ENCODE results near the gene CLCN4.
A peak's percentile ranks its signal among the peaks of the same experiment; 100 is the strongest.

The CLCN4 gene

GRCh38 chrX:10152086-10152485 lies 4.7 kb upstream of the CLCN4 start:
- no peak overlapping the region for H3K4me3 ChIP-seq (ENCODE audit: low read depth, low read length)
- no peak for DNase-seq (ENCODE audit: low read depth)
- TF ChIP-seq, protein P1, sequence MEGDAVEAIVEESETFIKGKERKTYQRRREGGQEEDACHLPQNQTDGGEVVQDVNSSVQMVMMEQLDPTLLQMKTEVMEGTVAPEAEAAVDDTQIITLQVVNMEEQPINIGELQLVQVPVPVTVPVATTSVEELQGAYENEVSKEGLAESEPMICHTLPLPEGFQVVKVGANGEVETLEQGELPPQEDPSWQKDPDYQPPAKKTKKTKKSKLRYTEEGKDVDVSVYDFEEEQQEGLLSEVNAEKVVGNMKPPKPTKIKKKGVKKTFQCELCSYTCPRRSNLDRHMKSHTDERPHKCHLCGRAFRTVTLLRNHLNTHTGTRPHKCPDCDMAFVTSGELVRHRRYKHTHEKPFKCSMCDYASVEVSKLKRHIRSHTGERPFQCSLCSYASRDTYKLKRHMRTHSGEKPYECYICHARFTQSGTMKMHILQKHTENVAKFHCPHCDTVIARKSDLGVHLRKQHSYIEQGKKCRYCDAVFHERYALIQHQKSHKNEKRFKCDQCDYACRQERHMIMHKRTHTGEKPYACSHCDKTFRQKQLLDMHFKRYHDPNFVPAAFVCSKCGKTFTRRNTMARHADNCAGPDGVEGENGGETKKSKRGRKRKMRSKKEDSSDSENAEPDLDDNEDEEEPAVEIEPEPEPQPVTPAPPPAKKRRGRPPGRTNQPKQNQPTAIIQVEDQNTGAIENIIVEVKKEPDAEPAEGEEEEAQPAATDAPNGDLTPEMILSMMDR (conservative IDR thresholded peaks at IDR 0.05; ENCODE audit: low read depth, low read length): no peak

- TF ChIP-seq, protein P1 (conservative IDR thresholded peaks at IDR 0.05; ENCODE audit: low read depth, low read length): no peak
- no peak for DNase-seq (ENCODE audit: low read depth)
- no peak overlapping the region for H3K4me3 ChIP-seq (ENCODE audit: low read depth, low read length)
Observed at GRCh38 chrX:10155137-10155536, 1.6 kb upstream of the CLCN4 start.

DNA sequence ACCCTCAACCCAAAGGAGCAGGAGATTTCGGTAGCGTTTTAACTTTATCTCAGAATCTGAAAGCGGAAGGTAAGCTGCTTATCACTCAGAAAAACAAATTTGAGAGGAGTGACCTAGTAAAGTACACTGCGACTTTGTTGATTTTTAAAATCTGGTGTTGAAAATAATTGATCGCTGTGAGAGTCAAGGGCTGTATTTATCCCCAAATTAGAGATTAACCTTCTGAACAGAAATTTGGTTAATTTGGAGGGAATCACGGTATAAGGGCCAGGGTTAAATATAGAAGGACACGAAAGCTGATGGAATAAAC lies 212 bp downstream of the CLCN4 start:
- DNase-seq (ENCODE audit: low read depth): no peak
- TF ChIP-seq, protein P1 (conservative IDR thresholded peaks at IDR 0.05; ENCODE audit: low read depth, low read length): no peak
- H3K4me3 ChIP-seq (ENCODE audit: low read depth, low read length): peak overlapping the region; percentile 54

DNA sequence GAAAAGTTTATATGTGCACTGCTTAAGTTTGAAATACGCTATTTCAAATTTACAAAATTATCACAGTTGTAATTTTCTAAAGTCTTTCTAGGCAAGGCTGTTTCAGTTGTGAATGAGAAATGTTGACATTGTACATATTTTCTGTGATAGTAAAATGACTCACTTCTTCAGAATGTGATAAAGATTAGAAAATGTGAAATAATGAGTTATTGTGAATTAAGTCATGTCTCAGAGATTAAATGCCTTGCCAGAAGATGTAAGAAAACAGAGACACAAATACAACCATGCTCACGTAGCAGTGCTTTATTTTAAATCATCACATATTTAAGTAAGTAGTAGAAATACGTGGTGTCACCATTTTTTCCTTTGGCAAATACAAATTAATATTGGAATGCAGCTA lies 768 bp downstream of the CLCN4 start:
- H3K4me3 ChIP-seq (ENCODE audit: low read depth, low read length): peak overlapping the region; percentile 58
- TF ChIP-seq, protein P1 (conservative IDR thresholded peaks at IDR 0.05; ENCODE audit: low read depth, low read length): no peak
- peak; percentile 60 for DNase-seq (ENCODE audit: low read depth)

- TF ChIP-seq, protein P1 (conservative IDR thresholded peaks at IDR 0.05; ENCODE audit: low read depth, low read length): no peak
Observed at GRCh38 chrX:10158279-10159144, 1.7 kb downstream of the CLCN4 start.

GRCh38 chrX:10159145-10159468 lies 2.3 kb downstream of the CLCN4 start:
- no peak overlapping the region for H3K4me3 ChIP-seq (ENCODE audit: low read depth, low read length)
- TF ChIP-seq, protein P1 (conservative IDR thresholded peaks at IDR 0.05; ENCODE audit: low read depth, low read length): no peak

More at GRCh38 chrX:10158279-10159144, 1.7 kb downstream of the CLCN4 start:
- H3K4me3 ChIP-seq (ENCODE audit: low read depth, low read length): peak overlapping the region; percentile 58
- no peak for DNase-seq (ENCODE audit: low read depth)

GRCh38 chrX:10160211-10160610 lies 3.4 kb downstream of the CLCN4 start:
- TF ChIP-seq, protein P1 (conservative IDR thresholded peaks at IDR 0.05; ENCODE audit: low read depth, low read length): no peak

More at GRCh38 chrX:10159145-10159468, 2.3 kb downstream of the CLCN4 start:
- no peak for DNase-seq (ENCODE audit: low read depth)

More at GRCh38 chrX:10160211-10160610, 3.4 kb downstream of the CLCN4 start:
- no peak for DNase-seq (ENCODE audit: low read depth)
- no peak overlapping the region for H3K4me3 ChIP-seq (ENCODE audit: low read depth, low read length)
